Muscle layer of colon (tissue), 2 donors: ENCODE measurements around the gene AMN.

Source experiments
- H3K27ac ChIP-seq: one replicate; pipeline ENCODE4 v1.7.0; 2013; ENCODE audit warnings: low read depth, mild to moderate bottlenecking, low read length, moderate library complexity
- H3K27me3 ChIP-seq, 2 donors: one replicate each; pipeline ENCODE4 v1.7.0; 2013; ENCODE audit warnings: low read length in 2 of 2, mild to moderate bottlenecking in 2 of 2; ENCODE audit not compliant: insufficient read depth in 2 of 2, control insufficient read depth in 1 of 2
- H3K36me3 ChIP-seq: one replicate; pipeline ENCODE4 v1.7.0; 2013; ENCODE audit warnings: mild to moderate bottlenecking, low read length; ENCODE audit not compliant: insufficient read depth
- H3K4me1 ChIP-seq: one replicate; pipeline ENCODE4 v1.7.0; 2013; ENCODE audit warnings: mild to moderate bottlenecking, low read length; ENCODE audit not compliant: insufficient read depth
- H3K4me3 ChIP-seq, 2 donors: one replicate each; pipeline ENCODE4 v1.7.0; 2013; ENCODE audit warnings: low read length in 2 of 2, low read depth in 1 of 2, mild to moderate bottlenecking in 1 of 2, moderate library complexity in 1 of 2
- H3K9ac ChIP-seq: one replicate; pipeline ENCODE4 v1.7.0; 2013; ENCODE audit warnings: low read length
- H3K9me3 ChIP-seq: one replicate; pipeline ENCODE4 v1.7.0; 2013; ENCODE audit warnings: mild to moderate bottlenecking, low read length
- donor health status: abdominal sarcoma.
- donor health status: Adenocarcinoma of cecum.

AMN gene

GRCh38 chr14:102900631-102901571 lies 21.6 kb upstream of the AMN start:
- Histone ChIP-seq H3K4me1 (no peaks in the 10 kb centered on the region), H3K36me3 (peaks cover 14% of the 10 kb centered on the region), H3K9me3 (no peaks in the 10 kb centered on the region), H3K27me3 (no peaks in the 10 kb centered on the region), H3K27ac (no peak overlapping the region), H3K9ac (no peak overlapping the region), H3K4me3 (no peak overlapping the region)

- no peaks in the 10 kb centered on the region for H3K27me3 ChIP-seq
Measured at GRCh38 chr14:102901633-102902032, 20.8 kb upstream of the AMN start.

GRCh38 chr14:102902086-102902485 lies 20.4 kb upstream of the AMN start:
- Histone ChIP-seq H3K9ac (no peak overlapping the region), H3K4me1 (no peaks in the 10 kb centered on the region), H3K4me3 (no peak overlapping the region), H3K27me3 (no peaks in the 10 kb centered on the region), H3K9me3 (no peaks in the 10 kb centered on the region), H3K27ac (no peak overlapping the region), H3K36me3 (peaks cover 14% of the 10 kb centered on the region)

More at GRCh38 chr14:102901633-102902032, 20.8 kb upstream of the AMN start:
- Histone ChIP-seq H3K27ac (no peak overlapping the region), H3K9ac (no peak overlapping the region), H3K4me1 (no peaks in the 10 kb centered on the region), H3K36me3 (peaks cover 14% of the 10 kb centered on the region), H3K4me3 (no peak overlapping the region), H3K9me3 (no peaks in the 10 kb centered on the region)

- Histone ChIP-seq H3K36me3 (peaks cover 14% of the 10 kb centered on the region), H3K9me3 (no peaks in the 10 kb centered on the region), H3K27me3 (no peaks in the 10 kb centered on the region), H3K4me1 (no peaks in the 10 kb centered on the region), H3K4me3 (no peak overlapping the region), H3K9ac (no peak overlapping the region), H3K27ac (no peak overlapping the region)
Measured at GRCh38 chr14:102902523-102903247, 19.8 kb upstream of the AMN start.

GRCh38 chr14:102903248-102903888 lies 19.1 kb upstream of the AMN start:
- peaks cover 13% of the 10 kb centered on the region for H3K36me3 ChIP-seq

GRCh38 chr14:102903889-102904512 lies 18.5 kb upstream of the AMN start:
- Histone ChIP-seq H3K27me3 (no peaks in the 10 kb centered on the region), H3K9me3 (no peaks in the 10 kb centered on the region), H3K9ac (no peak overlapping the region), H3K4me3 (no peak overlapping the region), H3K36me3 (peaks cover 10% of the 10 kb centered on the region), H3K4me1 (no peaks in the 10 kb centered on the region), H3K27ac (no peak overlapping the region)

More at GRCh38 chr14:102903248-102903888, 19.1 kb upstream of the AMN start:
- no peak overlapping the region for H3K9ac ChIP-seq
- H3K9me3 ChIP-seq = no peaks in the 10 kb centered on the region
- H3K4me3 ChIP-seq = no peak overlapping the region
- no peaks in the 10 kb centered on the region for H3K4me1 ChIP-seq
- no peak overlapping the region for H3K27ac ChIP-seq
- no peaks in the 10 kb centered on the region for H3K27me3 ChIP-seq

- Histone ChIP-seq H3K4me3 (no peak overlapping the region), H3K27me3 (no peaks in the 10 kb centered on the region), H3K9ac (no peak overlapping the region), H3K36me3 (peaks cover 10% of the 10 kb centered on the region), H3K9me3 (no peaks in the 10 kb centered on the region), H3K4me1 (no peaks in the 10 kb centered on the region), H3K27ac (no peak overlapping the region)
Measured at GRCh38 chr14:102905116-102906108, 17.1 kb upstream of the AMN start.

- no peak overlapping the region for H3K9ac ChIP-seq
- H3K36me3 ChIP-seq = peaks cover 10% of the 10 kb centered on the region
- H3K4me3 ChIP-seq = no peak overlapping the region
- H3K27ac ChIP-seq = no peak overlapping the region
- no peaks in the 10 kb centered on the region for H3K9me3 ChIP-seq
- no peaks in the 10 kb centered on the region for H3K27me3 ChIP-seq
- no peaks in the 10 kb centered on the region for H3K4me1 ChIP-seq
Measured at GRCh38 chr14:102906616-102907302, 15.7 kb upstream of the AMN start.

- no peak overlapping the region for H3K27ac ChIP-seq
- peaks cover 10% of the 10 kb centered on the region for H3K36me3 ChIP-seq
- no peaks in the 10 kb centered on the region for H3K4me1 ChIP-seq
- no peak overlapping the region for H3K4me3 ChIP-seq
- no peaks in the 10 kb centered on the region for H3K9me3 ChIP-seq
- no peak overlapping the region for H3K9ac ChIP-seq
- no peaks in the 10 kb centered on the region for H3K27me3 ChIP-seq
Measured at GRCh38 chr14:102907303-102907844, 15.1 kb upstream of the AMN start.
